Neutrophil (primary cell): ENCODE measurements around the gene ZNF441.

Experiments
- H3K27ac ChIP-seq: fragments of 200-600 bp; sonication (generic); 2 replicates; pipeline ENCODE4 v1.5.1; 2016; ENCODE audit warnings: mild to moderate bottlenecking, moderate library complexity
- H3K27me3 ChIP-seq: fragments of 200-600 bp; sonication (generic); 2 replicates; pipeline ENCODE4 v1.6.0; 2016; ENCODE audit warnings: mild to moderate bottlenecking
- H3K36me3 ChIP-seq: fragments of 200-600 bp; sonication (generic); 2 replicates; pipeline ENCODE4 v1.5.1; 2017
- H3K4me1 ChIP-seq, 2 experiments: fragments of 200-600 bp in 1 of 2; sonication (generic) in 1 of 2; 1 replicate in 1 of 2; 2 replicates in 1 of 2; pipeline versions ENCODE4 v1.5.1 to v1.6.1; 2013 to 2016; ENCODE audit warnings: low read depth in 1 of 2, low read length in 1 of 2, mild to moderate bottlenecking in 1 of 2, moderate library complexity in 1 of 2; ENCODE audit not compliant: control insufficient read depth in 1 of 2, insufficient read depth in 1 of 2
- H3K4me3 ChIP-seq, 2 experiments: fragments of 200-600 bp in 1 of 2; sonication (generic) in 1 of 2; 1 replicate in 1 of 2; 2 replicates in 1 of 2; pipeline ENCODE4 v1.5.1; 2013 to 2016; ENCODE audit warnings: low read depth in 1 of 2, low read length in 1 of 2, mild to moderate bottlenecking in 1 of 2, moderate library complexity in 1 of 2
- H3K9me3 ChIP-seq: fragments of 200-600 bp; sonication (generic); 2 replicates; pipeline ENCODE4 v1.5.1; 2016
- TF ChIP-seq, protein P1 (sequence below): fragments of 200-600 bp; sonication (generic); IDR thresholded peaks from 2 replicates; pipeline ENCODE4 v1.5.1; 2016; ENCODE audit warnings: antibody characterized with exemption

ZNF441 gene

DNA sequence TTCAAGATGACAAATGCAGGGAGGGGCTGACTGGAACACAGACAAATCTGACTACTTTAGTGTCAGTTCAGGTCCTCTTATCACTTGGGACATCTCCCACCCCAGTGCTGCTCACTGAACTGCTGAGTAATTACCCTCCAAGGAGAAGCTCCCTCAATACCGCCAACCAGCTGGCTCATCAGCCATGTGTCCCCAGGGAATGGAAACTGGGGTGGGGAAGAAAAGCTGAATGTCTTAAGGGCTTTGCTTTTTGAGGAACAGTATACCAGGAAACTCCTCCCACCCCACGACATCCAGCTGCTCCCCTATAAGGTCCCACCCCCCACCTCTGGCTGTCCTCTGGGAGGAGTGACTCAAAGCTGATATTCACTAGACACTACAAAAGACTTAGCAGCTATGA lies 30.1 kb upstream of the ZNF441 start:
- Histone ChIP-seq H3K27ac (no peak overlapping the region), H3K27me3 (peaks cover 3% of the 10 kb centered on the region), H3K9me3 (no peaks in the 10 kb centered on the region), H3K4me1 (peaks cover 12 to 14% of the 10 kb centered on the region in 2 experiments), H3K36me3 (no peaks in the 10 kb centered on the region), H3K4me3 (no peak overlapping the region)
- TF ChIP-seq, protein P1, sequence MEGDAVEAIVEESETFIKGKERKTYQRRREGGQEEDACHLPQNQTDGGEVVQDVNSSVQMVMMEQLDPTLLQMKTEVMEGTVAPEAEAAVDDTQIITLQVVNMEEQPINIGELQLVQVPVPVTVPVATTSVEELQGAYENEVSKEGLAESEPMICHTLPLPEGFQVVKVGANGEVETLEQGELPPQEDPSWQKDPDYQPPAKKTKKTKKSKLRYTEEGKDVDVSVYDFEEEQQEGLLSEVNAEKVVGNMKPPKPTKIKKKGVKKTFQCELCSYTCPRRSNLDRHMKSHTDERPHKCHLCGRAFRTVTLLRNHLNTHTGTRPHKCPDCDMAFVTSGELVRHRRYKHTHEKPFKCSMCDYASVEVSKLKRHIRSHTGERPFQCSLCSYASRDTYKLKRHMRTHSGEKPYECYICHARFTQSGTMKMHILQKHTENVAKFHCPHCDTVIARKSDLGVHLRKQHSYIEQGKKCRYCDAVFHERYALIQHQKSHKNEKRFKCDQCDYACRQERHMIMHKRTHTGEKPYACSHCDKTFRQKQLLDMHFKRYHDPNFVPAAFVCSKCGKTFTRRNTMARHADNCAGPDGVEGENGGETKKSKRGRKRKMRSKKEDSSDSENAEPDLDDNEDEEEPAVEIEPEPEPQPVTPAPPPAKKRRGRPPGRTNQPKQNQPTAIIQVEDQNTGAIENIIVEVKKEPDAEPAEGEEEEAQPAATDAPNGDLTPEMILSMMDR = no peak

DNA sequence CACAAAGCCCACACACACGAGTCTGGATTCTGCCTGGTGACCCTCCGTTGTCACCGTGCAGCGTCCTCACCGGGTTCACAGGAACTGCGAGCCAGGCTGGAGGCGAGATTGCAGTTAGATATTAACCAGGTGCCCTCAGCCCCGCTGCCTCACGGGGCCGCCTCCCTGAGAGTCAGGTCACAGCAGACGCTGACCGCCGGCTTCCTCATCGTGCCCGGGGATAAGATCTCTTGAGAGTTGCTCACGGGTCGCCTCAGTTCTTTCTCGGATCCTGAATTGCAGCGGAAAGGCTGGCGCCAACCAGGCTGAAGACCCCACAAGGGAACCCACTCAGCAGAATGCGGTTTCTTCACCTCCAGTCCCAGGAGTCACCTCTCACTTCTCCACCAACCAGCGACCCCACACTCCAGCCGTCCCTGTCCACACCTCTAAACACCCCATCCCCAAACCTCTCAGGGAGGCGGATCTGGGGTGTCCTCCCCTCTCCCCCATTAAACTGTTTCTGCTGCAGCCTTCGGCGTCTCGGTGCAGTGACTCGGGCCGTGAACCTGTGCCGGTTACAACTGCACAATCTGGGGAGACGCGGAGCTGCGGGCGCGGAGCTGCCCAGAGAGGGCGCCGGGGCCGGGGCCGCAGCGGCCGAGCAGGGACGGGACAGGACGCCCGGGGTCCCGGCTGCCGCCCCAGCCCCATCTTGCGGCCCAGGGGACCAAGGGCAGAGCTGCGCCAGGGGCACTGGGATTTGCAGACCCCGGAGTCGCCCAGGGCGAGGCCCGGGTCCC lies 28.6 kb upstream of the ZNF441 start:
- Histone ChIP-seq H3K9me3 (no peaks in the 10 kb centered on the region), H3K27ac (peak overlapping the region; percentile 35), H3K27me3 (peaks cover 3% of the 10 kb centered on the region), H3K4me1 (peaks cover 12 to 14% of the 10 kb centered on the region in 2 experiments), H3K4me3 (peak overlapping the region; percentile 69 to 80), H3K36me3 (no peaks in the 10 kb centered on the region)
- TF ChIP-seq, protein P1 = no peak

DNA sequence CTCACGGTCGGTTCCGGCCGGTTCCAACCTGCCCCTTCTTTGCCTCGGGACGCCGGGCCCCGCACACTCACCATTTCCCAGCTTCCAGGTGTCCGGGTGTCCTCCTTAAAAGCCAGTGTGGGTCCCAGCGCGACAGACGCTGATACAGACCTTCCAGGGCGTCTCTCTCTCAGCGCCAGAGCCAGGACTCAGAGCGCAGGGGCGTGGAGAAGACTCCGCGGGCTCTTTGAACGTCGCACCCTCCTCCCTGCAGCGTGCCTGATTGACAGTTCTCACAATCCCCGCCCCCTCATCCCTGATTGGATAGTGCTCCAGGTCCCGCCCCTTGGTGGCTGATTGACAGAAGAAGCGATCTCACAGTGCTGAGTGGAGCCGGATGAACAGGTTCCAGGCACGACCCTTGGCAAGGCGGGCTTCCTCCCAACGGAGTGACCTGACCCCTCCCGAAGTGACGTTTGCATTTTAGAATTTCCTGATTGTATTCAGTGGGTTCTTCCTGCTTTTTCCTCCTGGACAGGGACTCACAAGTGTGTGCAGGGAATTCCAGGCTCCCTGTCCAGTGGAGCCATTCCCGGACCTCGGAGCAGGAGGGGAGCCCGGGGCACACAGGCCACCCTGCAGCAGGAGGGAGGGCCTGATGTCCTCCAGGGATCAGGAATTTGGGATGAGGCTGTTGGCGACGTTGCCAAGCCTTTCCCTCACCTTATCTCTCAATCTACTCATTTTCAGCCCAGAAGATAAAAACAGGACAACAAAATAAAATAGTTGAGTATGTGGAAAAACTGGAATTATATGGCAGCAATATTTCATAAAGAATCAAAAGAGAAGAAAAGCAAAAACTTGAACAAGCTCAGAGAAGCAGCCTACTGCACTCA lies 27.8 kb upstream of the ZNF441 start, which contains the start of gene ZNF823:
Gene ZNF823 (minus strand): TSS at position 201 of the 875 bp plus-strand sequence. CDS start 127 bp downstream, at position 74.
- no peaks in the 10 kb centered on the region for H3K36me3 ChIP-seq
- H3K4me1 ChIP-seq = peaks cover 12 to 14% of the 10 kb centered on the region in 2 experiments
- TF ChIP-seq, protein P1 = no peak
- no peaks in the 10 kb centered on the region for H3K9me3 ChIP-seq
- peak within 1 kb of the TSS; percentile 35 for H3K27ac ChIP-seq
- peak within 1 kb of the TSS; percentile 69 to 80 for H3K4me3 ChIP-seq
- peaks cover 3% of the 10 kb centered on the region for H3K27me3 ChIP-seq

DNA sequence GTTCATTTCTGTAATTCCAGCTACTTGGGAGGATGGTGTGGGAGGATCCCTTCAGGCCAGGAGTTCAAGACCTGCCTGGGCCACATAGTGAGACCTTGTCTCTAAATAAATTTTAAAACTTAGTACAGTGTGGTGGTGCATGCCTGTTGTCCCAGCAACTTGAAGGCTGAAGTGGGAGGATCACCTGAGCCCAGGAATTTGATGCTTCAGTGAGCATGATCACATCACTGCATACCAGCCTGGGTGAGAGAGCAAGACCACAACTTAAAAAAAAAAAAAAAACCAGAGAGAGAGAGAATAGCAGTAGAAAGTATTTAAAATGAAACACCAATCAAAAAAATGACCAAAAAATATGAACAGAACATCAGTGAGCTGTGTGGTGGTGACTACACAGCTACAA lies 20.9 kb upstream of the ZNF441 start:
- TF ChIP-seq, protein P1 = no peak
- H3K9me3 ChIP-seq = peaks cover 4% of the 10 kb centered on the region
- H3K36me3 ChIP-seq = no peaks in the 10 kb centered on the region
- H3K4me3 ChIP-seq = no peak overlapping the region
- H3K27ac ChIP-seq = no peak overlapping the region
- no peaks in the 10 kb centered on the region for H3K4me1 ChIP-seq
- H3K27me3 ChIP-seq = no peaks in the 10 kb centered on the region

DNA sequence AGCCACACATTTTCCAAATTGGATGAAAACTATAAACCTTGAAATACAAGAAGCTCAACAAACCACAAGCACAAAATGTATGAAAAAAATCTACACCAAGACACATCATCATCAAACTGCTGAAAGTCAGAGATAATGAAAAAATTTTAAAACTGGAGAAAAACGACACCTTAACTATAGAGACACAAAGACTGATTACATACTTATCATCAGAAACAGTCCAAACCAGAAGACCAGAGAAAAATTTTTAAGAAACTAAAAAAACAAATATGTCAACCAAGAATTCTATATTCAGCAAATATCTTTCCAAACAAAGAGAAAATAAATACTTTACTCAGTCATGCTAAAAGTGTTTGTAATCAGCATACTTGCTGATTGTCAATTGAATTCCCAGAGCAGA lies 19.5 kb upstream of the ZNF441 start:
- peaks cover 4% of the 10 kb centered on the region for H3K9me3 ChIP-seq
- no peaks in the 10 kb centered on the region for H3K36me3 ChIP-seq
- TF ChIP-seq, protein P1 = no peak
- H3K27me3 ChIP-seq = no peaks in the 10 kb centered on the region
- H3K4me1 ChIP-seq = no peaks in the 10 kb centered on the region
- no peak overlapping the region for H3K27ac ChIP-seq
- H3K4me3 ChIP-seq = no peak overlapping the region
